HEK293 (cell line): ENCODE data around the gene AKR1B15.

Experiments
- CTCF ChIA-PET: fragments of 350-600 bp; formaldehyde crosslinking; extraction: SDS; loops from one replicate; lab custom pipeline; 2021; ENCODE audit warnings: antibody characterized with exemption; lab: Yijun Ruan, JAX
- POLR2A ChIA-PET: fragments of 300-600 bp; formaldehyde crosslinking; extraction: SDS; loops from one replicate; lab custom pipeline; 2020; ENCODE audit warnings: antibody characterized with exemption, inconsistent platforms; lab: Yijun Ruan, JAX
- H3K27ac ChIP-seq: fragments of 200-500 bp; sonication (Bioruptor generic); 2 replicates; pipeline ENCODE4 v1.5.1; 2014; ENCODE audit warnings: low read depth, low read length, control low read depth, inconsistent platforms; ENCODE audit errors: extremely low read depth
- H3K36me3 ChIP-seq, 2 experiments: fragments of 200-500 bp in 1 of 2; sonication (Bioruptor generic) in 1 of 2; 1 replicate in 1 of 2; 2 replicates in 1 of 2; pipeline ENCODE4 v1.5.1; 2014 to 2017; ENCODE audit warnings: inconsistent platforms in 2 of 2, low read length in 2 of 2; ENCODE audit not compliant: control insufficient read depth in 2 of 2, insufficient read depth in 1 of 2
- H3K4me1 ChIP-seq: fragments of 200-500 bp; sonication (Bioruptor generic); 2 replicates; pipeline ENCODE4 v1.5.1; 2014; ENCODE audit warnings: mild to moderate bottlenecking, low read length, inconsistent platforms; ENCODE audit not compliant: control insufficient read depth, insufficient read depth
- H3K4me3 ChIP-seq: 2 replicates; pipeline ENCODE4 v1.5.1; 2011; ENCODE audit warnings: low read depth, mild to moderate bottlenecking, control low read depth, low read length, moderate library complexity
- H3K9me3 ChIP-seq: fragments of 200-500 bp; sonication (Bioruptor generic); 2 replicates; pipeline ENCODE4 v1.5.1; 2014; ENCODE audit warnings: low read depth, low read length, inconsistent platforms; ENCODE audit not compliant: control insufficient read depth, insufficient read depth
- HOXC10 ChIP-seq: sonication (generic); formaldehyde crosslinking; IDR thresholded peaks from 2 replicates; pipeline ENCODE4 v1.8.1; 2023; ENCODE audit warnings: mild to moderate bottlenecking, missing genetic modification reagents
- KLF7 ChIP-seq: fragments of 450-650 bp; formaldehyde crosslinking; IDR thresholded peaks from 2 replicates; pipeline ENCODE4 v1.5.1; 2016; ENCODE audit warnings: missing biosample characterization, missing genetic modification characterization, borderline replicate concordance
- SETDB1 ChIP-seq: IDR thresholded peaks from one replicate; pipeline ENCODE4 v1.6.1; 2017; ENCODE audit warnings: mild to moderate bottlenecking, low read length, moderate library complexity, mixed read lengths; ENCODE audit not compliant: insufficient read length
- TCF7L2 ChIP-seq: IDR thresholded peaks from 2 replicates; pipeline ENCODE4 v1.6.1; 2011; ENCODE audit warnings: low read depth, mild to moderate bottlenecking, inconsistent platforms, low read length, moderate library complexity, borderline replicate concordance
- YY1 ChIP-seq: fragments of 450-650 bp; formaldehyde crosslinking; IDR thresholded peaks from 2 replicates; pipeline ENCODE4 v1.5.1; 2018; ENCODE audit warnings: missing biosample characterization, missing genetic modification characterization
- ZBTB26 ChIP-seq: fragments of 450-650 bp; formaldehyde crosslinking; optimal IDR thresholded peaks from 2 replicates; pipeline ENCODE3; 2016; ENCODE audit warnings: missing biosample characterization, mild to moderate bottlenecking, missing genetic modification characterization
- ZFP69B ChIP-seq: fragments of 450-650 bp; formaldehyde crosslinking; IDR thresholded peaks from 2 replicates; pipeline ENCODE4 v1.5.1; 2016; ENCODE audit warnings: missing biosample characterization, missing genetic modification characterization
- ZNF175 ChIP-seq: fragments of 450-650 bp; formaldehyde crosslinking; IDR thresholded peaks from 2 replicates; pipeline ENCODE4 v1.5.1; 2016; ENCODE audit warnings: missing biosample characterization, missing genetic modification characterization
- ZNF19 ChIP-seq: fragments of 450-650 bp; formaldehyde crosslinking; IDR thresholded peaks from 2 replicates; pipeline ENCODE4; 2016; ENCODE audit warnings: missing biosample characterization, missing genetic modification characterization, low read depth
- ZNF223 ChIP-seq: fragments of 450-650 bp; formaldehyde crosslinking; IDR thresholded peaks from 2 replicates; pipeline ENCODE4 v1.5.1; 2016; ENCODE audit warnings: missing biosample characterization, missing genetic modification characterization
- ZNF239 ChIP-seq: fragments of 450-650 bp; formaldehyde crosslinking; IDR thresholded peaks from 2 replicates; pipeline ENCODE4 v1.5.1; 2016; ENCODE audit warnings: missing biosample characterization, missing genetic modification characterization
- ZNF248 ChIP-seq: fragments of 450-650 bp; formaldehyde crosslinking; IDR thresholded peaks from 2 replicates; pipeline ENCODE4 v1.5.1; 2017; ENCODE audit warnings: missing biosample characterization, missing genetic modification characterization
- ZNF335 ChIP-seq: fragments of 450-650 bp; formaldehyde crosslinking; conservative IDR thresholded peaks from 2 replicates; pipeline ENCODE4 v1.5.1; 2016; ENCODE audit warnings: missing biosample characterization, missing genetic modification characterization
- ZNF341 ChIP-seq: fragments of 450-650 bp; formaldehyde crosslinking; IDR thresholded peaks from 2 replicates; pipeline ENCODE4; 2016; ENCODE audit warnings: low read depth, missing biosample characterization, missing genetic modification characterization
- ZNF366 ChIP-seq: fragments of 450-650 bp; formaldehyde crosslinking; conservative IDR thresholded peaks from 2 replicates; pipeline ENCODE4 v1.5.1; 2016; ENCODE audit warnings: missing biosample characterization, missing genetic modification characterization
- ZNF398 ChIP-seq: fragments of 450-650 bp; formaldehyde crosslinking; IDR thresholded peaks from 2 replicates; pipeline ENCODE4 v1.5.1; 2017; ENCODE audit warnings: missing biosample characterization, missing genetic modification characterization
- ZNF513 ChIP-seq: fragments of 450-650 bp; IDR thresholded peaks from 2 replicates; pipeline ENCODE4 v1.5.1; 2018; ENCODE audit warnings: missing biosample characterization, missing genetic modification characterization
- ZNF544 ChIP-seq: fragments of 450-650 bp; formaldehyde crosslinking; IDR thresholded peaks from 2 replicates; pipeline ENCODE4 v1.5.0; 2017; ENCODE audit warnings: missing biosample characterization, missing genetic modification characterization
- ZNF580 ChIP-seq: fragments of 450-650 bp; formaldehyde crosslinking; IDR thresholded peaks from 2 replicates; pipeline ENCODE4 v1.5.1; 2016; ENCODE audit warnings: missing biosample characterization, missing genetic modification characterization
- ZNF701 ChIP-seq: fragments of 450-650 bp; formaldehyde crosslinking; IDR thresholded peaks from 2 replicates; pipeline ENCODE4 v1.5.1; 2016; ENCODE audit warnings: missing biosample characterization, missing genetic modification characterization
- ZNF747 ChIP-seq: fragments of 450-650 bp; formaldehyde crosslinking; IDR thresholded peaks from 2 replicates; pipeline ENCODE4 v1.5.1; 2016; ENCODE audit warnings: missing biosample characterization, missing genetic modification characterization

The AKR1B15 gene

GRCh38 chr7:134593530-134594392 is 44.9 kb downstream of the AKR1B15 start:
- Histone ChIP-seq H3K4me1 (no peaks in the 10 kb centered on the region), H3K4me3 (no peak overlapping the region), H3K36me3 (no peaks in the 10 kb centered on the region), H3K9me3 (no peaks in the 10 kb centered on the region), H3K27ac (no peak overlapping the region)
- ChIA-PET POLR2A (no interaction called here), CTCF (interaction anchor here (0.6 kb wide), 3 partner anchors 8 to 81 kb away, joined by 3 to 4 read pairs (median 3); no protein-coding TSS in a partner anchor)
- TF ChIP-seq ZNF398 (tag by site-specific recombination) (no peak), ZNF544 (tag by site-specific recombination) (no peak), ZNF335 (tag by site-specific recombination) (peak; percentile 34; the same call in 1 of the 2 replicates), TCF7L2 (peak; percentile 52; the same call in 1 of the 2 replicates), KLF7 (tag by site-specific recombination) (no peak), ZNF239 (tag by site-specific recombination) (no peak)

- ChIA-PET CTCF (interaction anchor here (0.9 kb wide), 1 partner anchor 80 kb away, joined by 4 read pairs; no protein-coding TSS in a partner anchor), POLR2A (no interaction called here)
- Histone ChIP-seq H3K4me1 (no peaks in the 10 kb centered on the region), H3K36me3 (no peaks in the 10 kb centered on the region), H3K9me3 (no peaks in the 10 kb centered on the region), H3K4me3 (no peak overlapping the region), H3K27ac (no peak overlapping the region)
- TF ChIP-seq ZNF366 (tag by site-specific recombination) = no peak
- no peak for TF ChIP-seq ZNF747 (tag by site-specific recombination)
- TF ChIP-seq TCF7L2 = no peak
These were observed 46.0 kb downstream of the AKR1B15 start for GRCh38 chr7:134594877-134595276.

- POLR2A ChIA-PET = no interaction called here
- TF ChIP-seq ZNF513 (tag by site-specific recombination) (no peak), ZNF580 (tag by site-specific recombination) (no peak), ZNF223 (tag by site-specific recombination) (no peak), ZBTB26 (tag by site-specific recombination) (no peak), HOXC10 (CRISPR knock-in tag) (no peak), YY1 (no peak), ZNF701 (tag by site-specific recombination) (no peak), ZNF248 (tag by site-specific recombination) (no peak), TCF7L2 (no peak), SETDB1 (no peak), ZNF19 (tag by site-specific recombination) (no peak), ZFP69B (tag by site-specific recombination) (no peak), ZNF341 (tag by site-specific recombination) (no peak), ZNF175 (no peak)
- CTCF ChIA-PET = interaction anchor here (1.1 to 3.1 kb wide), 4 partner anchors 8 to 166 kb away, joined by 3 to 17 read pairs (median 4); no protein-coding TSS in a partner anchor
These were observed 50.5 kb downstream of the AKR1B15 start for GRCh38 chr7:134599371-134599770.

More at GRCh38 chr7:134599371-134599770, 50.5 kb downstream of the AKR1B15 start:
- no peak overlapping the region for H3K4me3 ChIP-seq
- no peaks in the 10 kb centered on the region for H3K36me3 ChIP-seq
- no peaks in the 10 kb centered on the region for H3K4me1 ChIP-seq
- no peak overlapping the region for H3K27ac ChIP-seq
- no peaks in the 10 kb centered on the region for H3K9me3 ChIP-seq
